Activated CD4-positive, alpha-beta T cell treated with anti-CD3 and anti-CD28 coated beads, Interleukin-2, amount 10 ng/mL, durations not matched to agents 24 days and 14 days (primary cell): Measurements from ENCODE around the gene ZMPSTE24. TPM values are rescaled to one million over a fixed set of nuclear protein-coding genes. Genes with fewer than 3 reads are reported as not detected.

Source experiments
- DNase-seq: peaks from one replicate; pipeline ENCODE4 v3.0.0; 2022
- H3K27ac Mint-ChIP-seq: one replicate; pipeline ENCODE4 v1.8.0; 2022; ENCODE audit warnings: mild to moderate bottlenecking, mixed read lengths
- H3K27me3 Mint-ChIP-seq: one replicate; pipeline ENCODE4 v1.8.0; 2022; ENCODE audit warnings: mixed read lengths
- H3K36me3 Mint-ChIP-seq: one replicate; pipeline ENCODE4 v1.8.0; 2022; ENCODE audit warnings: low read depth, mild to moderate bottlenecking, mixed read lengths
- H3K4me1 Mint-ChIP-seq: one replicate; pipeline ENCODE4 v1.8.0; 2021; ENCODE audit warnings: mixed read lengths
- H3K4me3 Mint-ChIP-seq: one replicate; pipeline ENCODE4 v1.8.0; 2022; ENCODE audit warnings: mild to moderate bottlenecking, moderate library complexity, mixed read lengths
- H3K9me3 Mint-ChIP-seq: one replicate; pipeline ENCODE4 v1.8.0; 2021; ENCODE audit warnings: mixed read lengths
- intact Hi-C: fragments of 100-400 bp; cut with micrococcal nuclease; formaldehyde crosslinking; loops from one replicate; pipeline ENCODE4 v1.15.1; 2023
- total RNA-seq: library from RNA; stranded (reverse); gene quantifications from 2 replicates; pipeline ENCODE4 v1.2.3, GENCODE V29; 2022

Gene ZMPSTE24
- total RNA-seq, 1 donor from 2014 or later, result 50.8 TPM

DNA sequence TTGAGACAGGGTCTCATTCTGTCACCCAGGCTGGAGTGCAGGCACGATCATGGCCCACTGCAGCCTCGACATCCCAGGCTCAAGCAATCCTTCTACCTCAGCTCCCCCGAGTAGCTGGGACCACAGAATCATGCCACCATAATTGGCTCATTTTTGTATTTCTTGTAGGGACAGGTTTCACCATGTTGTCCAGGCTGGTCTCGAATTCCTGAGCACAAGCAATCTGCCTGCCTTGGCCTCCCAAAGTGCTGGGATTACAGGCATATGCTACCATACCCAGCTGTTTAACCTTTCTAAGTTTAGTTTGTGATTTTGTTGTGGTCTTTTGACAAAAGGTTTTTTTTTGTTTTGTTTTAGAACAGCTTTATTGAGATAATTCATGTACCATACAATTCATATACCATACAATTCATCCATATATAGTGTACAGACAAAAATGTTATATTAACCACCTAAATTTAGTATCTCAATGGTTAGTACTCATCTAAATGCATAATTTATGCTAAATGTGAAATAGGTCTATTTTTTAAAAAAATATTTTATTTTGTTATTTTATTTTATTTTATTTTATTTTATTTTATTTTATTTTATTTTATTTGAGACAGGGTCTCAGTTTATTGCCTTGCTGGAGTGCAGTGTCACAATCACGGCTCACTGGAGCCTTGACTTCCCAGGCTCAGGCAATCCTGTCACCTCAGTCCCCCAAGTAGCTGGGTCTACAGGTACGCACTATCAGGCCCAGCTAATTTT, 8.9 kb downstream of the ZMPSTE24 start:
- H3K9me3 Mint-ChIP-seq, result no peaks in the 10 kb centered on the region
- no peak overlapping the region for H3K4me3 Mint-ChIP-seq
- intact Hi-C loops, result no loop called here
- no peak overlapping the region for H3K27ac Mint-ChIP-seq
- no peak for DNase-seq
- peaks cover 56% of the 10 kb centered on the region for H3K36me3 Mint-ChIP-seq
- H3K4me1 Mint-ChIP-seq, result peaks cover 38% of the 10 kb centered on the region
- no peaks in the 10 kb centered on the region for H3K27me3 Mint-ChIP-seq

DNA sequence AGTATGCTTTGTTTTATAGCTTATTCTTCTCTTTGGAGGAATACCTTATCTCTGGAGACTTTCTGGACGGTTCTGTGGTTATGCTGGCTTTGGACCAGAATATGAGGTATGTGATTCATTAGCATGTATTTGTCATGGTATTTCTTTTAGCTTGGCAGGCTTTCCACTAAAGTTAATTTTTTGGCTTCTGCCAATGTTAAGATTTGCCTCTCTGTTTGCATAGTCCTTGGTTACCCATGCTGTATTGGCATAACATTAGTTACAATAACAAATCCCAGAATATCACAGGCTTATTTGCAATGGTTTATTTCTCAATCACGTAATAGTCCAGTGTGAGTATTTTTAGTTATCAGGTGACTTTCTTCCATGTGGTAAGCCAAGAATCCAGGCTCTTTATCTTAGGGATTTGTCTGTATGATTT, 9.7 kb downstream of the ZMPSTE24 start:
- intact Hi-C loops, result no loop called here
- H3K4me1 Mint-ChIP-seq, result peaks cover 36% of the 10 kb centered on the region
- H3K9me3 Mint-ChIP-seq, result no peaks in the 10 kb centered on the region
- DNase-seq, result no peak
- H3K36me3 Mint-ChIP-seq, result peaks cover 57% of the 10 kb centered on the region
- H3K27ac Mint-ChIP-seq, result no peak overlapping the region
- H3K4me3 Mint-ChIP-seq, result no peak overlapping the region
- no peaks in the 10 kb centered on the region for H3K27me3 Mint-ChIP-seq

DNA sequence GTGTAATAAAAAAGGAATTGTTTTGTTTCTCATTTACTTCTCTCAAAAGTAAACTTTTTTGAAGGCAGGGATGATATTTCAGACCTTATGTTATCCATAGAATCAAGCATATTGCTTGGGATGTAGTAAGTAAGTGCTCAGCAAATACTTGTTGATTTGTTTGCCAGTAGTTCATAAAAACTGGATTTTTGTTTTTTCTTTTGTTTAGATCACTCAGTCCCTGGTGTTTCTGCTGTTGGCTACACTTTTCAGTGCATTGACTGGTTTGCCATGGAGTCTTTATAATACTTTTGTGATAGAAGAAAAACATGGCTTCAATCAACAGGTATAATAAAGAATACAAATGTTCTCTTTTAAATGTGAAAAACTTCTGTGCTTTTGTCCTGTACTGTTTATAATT, 10.2 kb downstream of the ZMPSTE24 start:
- Mint-ChIP-seq H3K27me3 (no peaks in the 10 kb centered on the region), H3K36me3 (peaks cover 57% of the 10 kb centered on the region), H3K4me3 (no peak overlapping the region), H3K4me1 (peaks cover 32% of the 10 kb centered on the region), H3K9me3 (no peaks in the 10 kb centered on the region), H3K27ac (no peak overlapping the region)
- no peak for DNase-seq
- intact Hi-C loops, result no loop called here

DNA sequence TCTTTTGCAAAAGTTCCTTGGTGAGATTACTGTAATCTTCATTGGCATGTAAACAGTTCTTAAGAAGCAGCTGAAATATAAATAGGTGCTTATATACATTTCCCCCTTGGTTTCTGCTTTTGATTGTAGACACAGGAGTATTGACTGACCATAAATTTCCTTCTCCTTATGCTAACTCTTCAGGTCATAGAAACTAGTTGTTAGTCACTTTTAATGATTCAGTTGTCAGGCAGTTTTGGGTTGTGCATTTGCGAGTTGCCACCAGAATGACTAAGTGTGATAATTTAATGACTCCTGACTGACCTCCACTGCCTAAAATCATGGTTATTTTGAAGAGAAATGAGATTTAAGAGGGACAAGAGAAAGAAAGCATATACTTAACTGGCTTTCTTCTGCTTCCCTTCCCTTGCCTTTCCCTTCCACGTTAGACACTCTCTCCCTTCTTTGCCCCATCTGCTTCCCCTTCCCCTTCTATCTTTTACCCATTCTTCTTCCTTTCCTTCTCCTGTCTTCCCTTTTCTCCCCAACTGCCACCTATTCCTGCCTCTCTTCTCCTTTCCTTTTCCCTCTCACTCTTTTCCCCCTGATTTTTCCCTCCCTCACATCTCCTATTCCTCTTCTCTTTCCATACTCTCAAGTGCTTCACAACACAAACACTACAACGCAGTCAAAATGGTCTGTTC, 12.3 kb downstream of the ZMPSTE24 start:
- intact Hi-C loops, result no loop called here
- H3K4me3 Mint-ChIP-seq, result peak overlapping the region; percentile 44
- peak overlapping the region; percentile 92 for H3K27ac Mint-ChIP-seq
- H3K27me3 Mint-ChIP-seq, result no peaks in the 10 kb centered on the region
- peaks cover 20% of the 10 kb centered on the region for H3K4me1 Mint-ChIP-seq
- H3K9me3 Mint-ChIP-seq, result no peaks in the 10 kb centered on the region
- DNase-seq, result no peak
- peaks cover 60% of the 10 kb centered on the region for H3K36me3 Mint-ChIP-seq

DNA sequence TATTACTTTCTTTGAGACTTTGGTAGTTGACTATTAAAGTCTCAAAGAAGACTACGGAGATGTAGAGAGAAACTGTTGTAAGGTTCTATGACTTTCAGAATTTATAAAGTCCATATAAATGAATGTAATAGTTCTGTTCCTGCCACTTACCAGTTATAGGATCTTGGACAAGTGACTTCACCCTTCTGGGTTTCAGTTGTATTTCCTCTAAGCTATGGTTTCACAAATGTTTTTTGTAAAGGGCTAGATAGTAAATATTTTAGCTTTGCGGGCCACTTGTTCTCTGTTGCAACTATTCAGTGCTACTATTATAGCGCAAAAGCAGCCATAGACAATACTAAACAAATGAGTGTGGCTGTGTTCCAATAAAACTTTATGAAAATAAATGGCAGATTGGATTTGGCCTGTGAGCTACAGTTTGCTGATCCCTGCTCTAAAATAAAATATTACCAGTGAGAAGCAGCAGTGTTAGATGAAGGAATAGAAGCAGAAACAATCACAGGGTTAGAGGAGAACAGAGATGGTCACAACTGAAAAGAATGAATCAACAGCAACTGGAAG, 14.7 kb downstream of the ZMPSTE24 start:
- Mint-ChIP-seq H3K36me3 (peaks cover 59% of the 10 kb centered on the region), H3K4me3 (no peak overlapping the region), H3K27ac (peak overlapping the region; percentile 31), H3K9me3 (no peaks in the 10 kb centered on the region), H3K4me1 (peaks cover 16% of the 10 kb centered on the region), H3K27me3 (no peaks in the 10 kb centered on the region)
- no peak for DNase-seq
- intact Hi-C loops, result no loop called here

DNA sequence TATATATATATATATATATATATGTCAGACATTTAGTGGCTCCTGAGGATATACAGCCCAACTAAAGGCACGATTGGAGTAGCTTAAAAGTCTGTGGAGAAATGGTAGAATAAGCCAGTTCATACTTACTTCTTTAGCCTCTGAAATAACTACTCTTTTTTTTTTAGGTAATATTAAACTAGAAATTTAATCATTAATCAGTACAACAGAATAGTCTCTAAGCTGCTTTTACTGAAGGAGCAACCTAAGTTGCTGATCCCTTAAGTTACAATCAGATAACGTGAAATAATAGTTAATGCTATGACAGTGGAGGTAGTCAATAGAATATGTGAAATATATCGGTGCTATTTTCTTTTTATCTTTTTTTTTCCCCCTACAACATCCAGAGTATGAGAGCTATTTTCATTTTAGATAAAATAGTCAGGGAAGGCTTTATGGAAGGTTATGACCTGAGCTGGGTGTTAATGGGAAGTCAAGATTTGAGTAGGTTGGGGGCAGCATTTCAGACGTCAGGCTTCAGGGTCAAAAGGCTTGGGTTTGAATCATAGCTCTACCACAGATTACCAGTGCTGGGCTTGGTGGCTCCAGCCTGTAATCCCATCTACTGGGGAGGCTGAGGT, 15.6 kb downstream of the ZMPSTE24 start:
- peaks cover 55% of the 10 kb centered on the region for H3K36me3 Mint-ChIP-seq
- no peaks in the 10 kb centered on the region for H3K9me3 Mint-ChIP-seq
- H3K27me3 Mint-ChIP-seq, result no peaks in the 10 kb centered on the region
- H3K4me3 Mint-ChIP-seq, result no peak overlapping the region
- no peak overlapping the region for H3K27ac Mint-ChIP-seq
- peaks cover 16% of the 10 kb centered on the region for H3K4me1 Mint-ChIP-seq
- intact Hi-C loops, result no loop called here
- no peak for DNase-seq

DNA sequence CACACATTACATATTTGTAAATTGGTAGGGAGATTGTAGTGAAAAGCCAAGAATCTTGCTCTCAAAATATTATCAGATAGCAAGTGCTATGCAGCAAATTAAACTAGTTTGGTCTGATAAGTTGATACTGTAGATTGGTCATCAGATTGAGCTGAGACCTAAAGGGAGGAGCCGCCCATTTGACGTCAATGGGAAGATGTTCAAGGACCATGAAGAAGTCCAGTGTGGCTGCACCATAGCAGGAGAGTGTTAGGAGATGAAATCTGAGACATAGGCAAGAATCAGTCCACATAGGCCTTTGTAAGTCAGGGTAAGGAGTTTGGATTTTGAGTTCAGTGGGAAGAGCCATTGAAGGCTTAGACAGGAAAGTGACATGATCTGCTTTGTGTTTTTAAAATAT, 16.3 kb downstream of the ZMPSTE24 start:
- H3K27me3 Mint-ChIP-seq, result no peaks in the 10 kb centered on the region
- no peak for DNase-seq
- H3K4me1 Mint-ChIP-seq, result peaks cover 16% of the 10 kb centered on the region
- H3K36me3 Mint-ChIP-seq, result peaks cover 57% of the 10 kb centered on the region
- intact Hi-C loops, result no loop called here
- no peak overlapping the region for H3K4me3 Mint-ChIP-seq
- no peak overlapping the region for H3K27ac Mint-ChIP-seq
- H3K9me3 Mint-ChIP-seq, result no peaks in the 10 kb centered on the region

DNA sequence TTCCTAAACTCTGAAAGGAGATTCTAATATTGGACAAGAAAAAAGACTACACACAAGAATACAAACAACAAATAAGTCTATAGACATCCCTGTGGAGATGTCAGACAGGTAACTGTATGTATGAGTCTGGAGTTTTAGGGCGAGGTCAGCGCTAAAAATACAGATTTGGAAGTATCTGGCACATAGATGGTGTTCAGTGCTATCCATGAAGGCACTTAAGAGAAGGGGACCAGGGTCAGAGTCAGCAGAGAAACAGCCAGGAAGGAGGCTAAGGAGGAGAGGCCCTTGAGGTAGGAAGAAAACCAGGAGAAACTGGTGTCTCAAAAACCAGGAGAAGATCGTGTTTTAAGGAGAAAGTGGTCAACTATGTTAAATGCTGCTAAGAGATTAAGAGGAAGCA, 18.1 kb downstream of the ZMPSTE24 start:
- H3K4me3 Mint-ChIP-seq, result no peak overlapping the region
- no peak for DNase-seq
- H3K36me3 Mint-ChIP-seq, result peaks cover 51% of the 10 kb centered on the region
- H3K9me3 Mint-ChIP-seq, result no peaks in the 10 kb centered on the region
- peaks cover 6% of the 10 kb centered on the region for H3K4me1 Mint-ChIP-seq
- no peak overlapping the region for H3K27ac Mint-ChIP-seq
- intact Hi-C loops, result no loop called here
- no peaks in the 10 kb centered on the region for H3K27me3 Mint-ChIP-seq

DNA sequence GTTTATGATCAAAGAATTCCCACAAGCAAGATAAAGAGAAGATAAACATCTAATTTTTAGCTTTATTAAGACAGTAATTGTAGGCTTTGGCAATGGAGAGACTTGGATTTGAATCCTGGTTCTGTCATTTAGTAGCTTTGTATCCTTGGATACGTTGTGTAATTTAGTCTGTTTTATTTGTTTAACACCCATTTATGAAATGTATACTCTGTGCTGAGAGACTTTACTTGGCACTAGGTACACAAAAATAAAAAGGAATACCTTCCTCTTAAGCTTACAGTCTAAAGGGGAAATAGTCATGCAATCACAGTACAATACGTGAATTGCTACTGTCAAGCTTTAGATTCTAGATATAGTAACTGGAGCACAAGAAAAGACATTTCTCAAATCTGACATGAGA, 23.8 kb downstream of the ZMPSTE24 start:
- H3K36me3 Mint-ChIP-seq, result peaks cover 30% of the 10 kb centered on the region
- no peak overlapping the region for H3K4me3 Mint-ChIP-seq
- H3K9me3 Mint-ChIP-seq, result no peaks in the 10 kb centered on the region
- no peak for DNase-seq
- H3K27me3 Mint-ChIP-seq, result no peaks in the 10 kb centered on the region
- peaks cover 4% of the 10 kb centered on the region for H3K4me1 Mint-ChIP-seq
- intact Hi-C loops, result no loop called here
- H3K27ac Mint-ChIP-seq, result no peak overlapping the region

DNA sequence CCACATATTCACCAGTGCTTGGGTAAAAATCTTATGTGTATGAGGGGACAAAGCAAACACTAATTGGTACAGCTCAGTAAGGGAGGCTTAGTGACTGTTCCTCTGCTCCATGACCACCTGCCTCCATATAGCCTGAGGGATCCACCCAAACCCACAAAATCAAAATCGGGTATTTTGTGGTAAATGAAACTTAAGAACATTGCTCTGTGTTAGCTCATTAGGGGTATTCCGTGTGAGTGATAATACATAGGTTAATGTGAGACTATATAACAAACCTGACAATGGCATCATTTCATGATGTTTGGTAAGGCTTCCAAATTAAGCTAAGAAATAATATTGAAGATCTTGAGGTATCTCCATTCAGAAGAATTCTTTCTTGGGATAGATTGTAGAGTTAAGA, 33.3 kb downstream of the ZMPSTE24 start:
- no peak for DNase-seq
- Mint-ChIP-seq H3K27ac (no peak overlapping the region), H3K4me3 (no peak overlapping the region), H3K27me3 (no peaks in the 10 kb centered on the region), H3K4me1 (peaks cover 14% of the 10 kb centered on the region), H3K36me3 (peaks cover 57% of the 10 kb centered on the region), H3K9me3 (no peaks in the 10 kb centered on the region)
- intact Hi-C loops, result no loop called here

DNA sequence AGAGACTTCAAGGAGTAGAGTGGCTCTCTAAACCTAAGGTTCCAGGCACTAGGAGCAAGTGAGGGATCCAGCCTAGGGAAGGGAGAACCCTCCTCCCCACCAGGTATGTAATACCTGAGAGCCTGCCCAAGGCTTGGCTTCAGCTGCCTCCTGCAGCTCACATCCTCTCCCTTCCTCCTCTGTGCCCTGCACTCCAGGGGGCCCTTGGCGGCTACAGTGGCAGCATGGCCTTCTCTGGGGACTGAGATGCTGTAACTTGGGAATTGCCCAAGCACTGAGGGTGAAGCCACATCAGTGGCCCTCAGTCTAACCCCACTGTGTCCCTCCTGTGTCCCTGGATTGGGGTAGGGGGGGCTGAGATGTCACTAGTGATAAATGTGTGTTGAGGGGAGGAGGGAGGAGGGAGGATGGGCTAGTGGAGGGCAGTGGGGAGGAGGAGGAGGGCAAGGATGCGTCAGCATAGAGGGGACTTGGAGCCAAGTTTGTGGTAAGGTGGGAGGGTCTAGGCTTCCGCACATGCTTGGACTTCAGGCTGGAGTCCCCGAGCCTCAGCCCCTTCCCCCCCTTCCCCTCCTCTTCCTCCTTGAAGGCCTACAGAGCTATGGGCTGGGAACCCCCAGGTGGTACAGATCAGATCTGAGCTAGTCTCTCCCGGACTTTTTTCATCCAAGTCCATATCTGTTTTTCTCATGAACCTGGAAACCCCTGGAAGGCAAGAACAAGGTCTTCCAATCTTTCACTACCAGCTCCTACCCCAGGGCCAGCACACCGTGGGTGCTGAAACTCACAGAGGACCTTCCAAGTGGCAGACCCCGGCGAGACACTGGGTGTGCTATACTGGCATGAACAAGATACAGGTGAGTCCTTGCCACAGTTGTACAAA, 41.6 kb downstream of the ZMPSTE24 start:
- Mint-ChIP-seq H3K27me3 (no peaks in the 10 kb centered on the region), H3K4me1 (no peaks in the 10 kb centered on the region), H3K4me3 (no peak overlapping the region), H3K27ac (no peak overlapping the region), H3K36me3 (peaks cover 3% of the 10 kb centered on the region), H3K9me3 (no peaks in the 10 kb centered on the region)
- no peak for DNase-seq
- intact Hi-C loops, result no loop called here

DNA sequence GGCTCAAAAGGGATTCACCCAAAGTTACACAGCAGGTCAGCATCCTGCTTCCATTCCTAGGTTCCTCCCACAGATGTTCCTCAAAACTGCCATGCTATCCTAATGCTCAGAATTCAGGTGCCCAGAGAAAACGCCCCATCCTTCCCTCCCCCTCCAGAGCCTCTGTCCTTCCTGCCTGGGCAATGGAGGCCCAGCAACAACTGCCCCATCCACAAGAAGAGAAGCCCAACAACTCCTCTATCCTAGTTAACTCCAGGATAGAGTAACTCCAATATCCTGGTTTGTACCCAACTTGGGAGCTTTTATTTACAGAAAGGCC, 42.2 kb downstream of the ZMPSTE24 start:
- H3K4me3 Mint-ChIP-seq, result no peak overlapping the region
- peaks cover 2% of the 10 kb centered on the region for H3K36me3 Mint-ChIP-seq
- no peaks in the 10 kb centered on the region for H3K27me3 Mint-ChIP-seq
- H3K27ac Mint-ChIP-seq, result no peak overlapping the region
- H3K9me3 Mint-ChIP-seq, result no peaks in the 10 kb centered on the region
- DNase-seq, result no peak
- intact Hi-C loops, result no loop called here
- H3K4me1 Mint-ChIP-seq, result no peaks in the 10 kb centered on the region

DNA sequence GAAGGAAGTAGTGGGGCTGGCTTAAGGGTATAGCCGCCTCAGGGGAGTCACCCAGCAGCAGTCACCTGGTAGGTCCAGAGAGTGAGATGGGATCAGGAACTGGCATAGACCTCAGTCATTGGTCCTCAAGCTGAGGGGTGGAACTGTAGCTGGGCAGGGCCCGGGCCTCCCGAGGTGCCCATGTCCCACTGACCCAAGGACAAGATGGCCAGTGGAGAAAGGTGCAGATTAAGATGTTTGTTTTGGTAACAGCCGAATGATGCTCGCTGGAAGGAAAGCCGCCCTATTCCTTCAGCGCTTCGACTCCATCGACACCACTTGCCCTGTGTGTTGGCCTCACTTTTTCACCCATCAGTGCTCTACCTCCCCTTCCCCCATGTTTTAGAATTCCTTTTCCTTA, 42.6 kb downstream of the ZMPSTE24 start:
- intact Hi-C loops, result no loop called here
- Mint-ChIP-seq H3K36me3 (peaks cover 2% of the 10 kb centered on the region), H3K27ac (no peak overlapping the region), H3K4me3 (no peak overlapping the region), H3K9me3 (no peaks in the 10 kb centered on the region), H3K27me3 (no peaks in the 10 kb centered on the region), H3K4me1 (no peaks in the 10 kb centered on the region)
- DNase-seq, result no peak
